Common myeloid progenitor, CD34-positive (primary cell): ENCODE data around the gene PDZD7.

Experiments used
- CTCF ChIA-PET: fragments of 350-600 bp; sonication (Branson Sonifier 250); formaldehyde crosslinking; loops from one replicate; lab custom pipeline; 2021; ENCODE audit warnings: antibody characterized with exemption; lab: Charles Lee
- POLR2A ChIA-PET: fragments of 350-600 bp; sonication (Branson Sonifier 250); formaldehyde crosslinking; loops from one replicate; lab custom pipeline; 2021; ENCODE audit warnings: antibody characterized with exemption; lab: Charles Lee
- DNase-seq, 3 donors: peaks; one replicate each; pipeline versions ENCODE4 v3.0.0 to v3.0.0-alpha.2; 2013
- H3K27ac ChIP-seq, 2 experiments: 1 replicate in 1 of 2; 2 replicates in 1 of 2; pipeline ENCODE4 v1.7.0; 2013; ENCODE audit warnings: inconsistent platforms in 2 of 2, low read length in 2 of 2, mild to moderate bottlenecking in 2 of 2, low read depth in 1 of 2, moderate library complexity in 1 of 2; ENCODE audit not compliant: severe bottlenecking in 2 of 2, insufficient read depth in 1 of 2, poor library complexity in 1 of 2
- H3K27me3 ChIP-seq, 5 experiments: replicated peaks in 2 of 5; 1 replicate in 3 of 5; 2 replicates in 2 of 5; pipeline versions ENCODE4 v1.6.1 to v1.7.0; 2013; ENCODE audit warnings: low read length in 4 of 5, mild to moderate bottlenecking in 2 of 5, moderate library complexity in 2 of 5, inconsistent platforms in 1 of 5; ENCODE audit not compliant: insufficient read depth in 5 of 5, control insufficient read depth in 4 of 5
- H3K36me3 ChIP-seq, 4 experiments: 1 replicate in 2 of 4; 2 replicates in 2 of 4; pipeline versions ENCODE4 v1.6.1 to v1.7.0; 2013; ENCODE audit warnings: low read length in 3 of 4, control low read depth in 1 of 4, mild to moderate bottlenecking in 1 of 4; ENCODE audit not compliant: control insufficient read depth in 4 of 4, insufficient read depth in 4 of 4
- H3K4me1 ChIP-seq, 4 experiments: 1 replicate in 3 of 4; 2 replicates in 1 of 4; pipeline versions ENCODE4 v1.6.1 to v1.7.1; 2013; ENCODE audit warnings: low read length in 3 of 4, mild to moderate bottlenecking in 3 of 4, control low read depth in 1 of 4, inconsistent platforms in 1 of 4, moderate library complexity in 1 of 4; ENCODE audit not compliant: control insufficient read depth in 4 of 4, insufficient read depth in 4 of 4; ENCODE audit errors: control extremely low read depth in 1 of 4
- H3K4me3 ChIP-seq, 7 experiments: 1 replicate in 4 of 7; 2 replicates in 3 of 7; pipeline versions ENCODE4 v1.5.1 to v1.7.0; 2013; ENCODE audit warnings: mild to moderate bottlenecking in 7 of 7, low read length in 6 of 7, moderate library complexity in 6 of 7, inconsistent platforms in 2 of 7, low read depth in 2 of 7, control low read depth in 1 of 7; ENCODE audit not compliant: insufficient read depth in 4 of 7, control insufficient read depth in 1 of 7; ENCODE audit errors: extremely low read depth in 1 of 7
- H3K9me3 ChIP-seq, 5 experiments: 1 replicate in 4 of 5; 2 replicates in 1 of 5; pipeline versions ENCODE4 v1.6.1 to v1.7.1; 2013; ENCODE audit warnings: low read length in 4 of 5, mild to moderate bottlenecking in 2 of 5, inconsistent platforms in 1 of 5, low read depth in 1 of 5, moderate library complexity in 1 of 5; ENCODE audit not compliant: control insufficient read depth in 4 of 5, insufficient read depth in 2 of 5; ENCODE audit errors: control extremely low read depth in 1 of 5
- WGBS: methylation state at CpG from one replicate; pipeline ENCODE4 v1.1.5; 2013; ENCODE audit not compliant: insufficient coverage; 5-methylcytosine and 5-hydroxymethylcytosine counted together

PDZD7 gene

GRCh38 chr10:100962351-100963080 is 68.4 kb downstream of the PDZD7 start:
- Histone ChIP-seq H3K4me3 (no peak overlapping the region), H3K27ac (no peak overlapping the region), H3K9me3 (no peaks in the 10 kb centered on the region), H3K4me1 (peaks cover 0 to 4% (median 0%) of the 10 kb centered on the region in 4 experiments), H3K27me3 (no peaks in the 10 kb centered on the region), H3K36me3 (peaks cover 9 to 62% (median 35%) of the 10 kb centered on the region in 4 experiments)
- ChIA-PET POLR2A (no interaction called here), CTCF (interaction anchor here (0.6 to 9.1 kb wide), 2 partner anchors 54 to 964 kb away, joined by 3 to 82 read pairs; no protein-coding TSS in a partner anchor)
- no peak for DNase-seq
- WGBS: 100% methylated on average over 1 of the region's 4 CpGs

GRCh38 chr10:100960251-100960650 is 70.7 kb downstream of the PDZD7 start:
- no peak overlapping the region for H3K4me3 ChIP-seq
- H3K36me3 ChIP-seq: peaks cover 12 to 66% (median 43%) of the 10 kb centered on the region in 4 experiments
- H3K27ac ChIP-seq: no peak overlapping the region
- H3K9me3 ChIP-seq: no peaks in the 10 kb centered on the region
- H3K4me1 ChIP-seq: no peaks in the 10 kb centered on the region
- POLR2A ChIA-PET: no interaction called here
- CTCF ChIA-PET: interaction anchor here (1.2 kb wide), 1 partner anchor 17 kb away, joined by 3 read pairs; no protein-coding TSS in a partner anchor
- no peaks in the 10 kb centered on the region for H3K27me3 ChIP-seq
- no peak for DNase-seq
